HEK293 (cell line): Measurements from ENCODE around the gene RSPO1.

Source experiments
- KLF10 ChIP-seq: fragments of 450-650 bp; IDR thresholded peaks from 2 replicates; pipeline ENCODE4 v1.5.1; 2018; ENCODE audit warnings: missing biosample characterization, mild to moderate bottlenecking, missing genetic modification characterization
- TCF7L2 ChIP-seq: IDR thresholded peaks from 2 replicates; pipeline ENCODE4 v1.6.1; 2011; ENCODE audit warnings: low read depth, mild to moderate bottlenecking, inconsistent platforms, low read length, moderate library complexity, borderline replicate concordance
- ZNF140 ChIP-seq: fragments of 450-650 bp; formaldehyde crosslinking; IDR thresholded peaks from 2 replicates; pipeline ENCODE4 v1.5.1; 2016; ENCODE audit warnings: missing biosample characterization, missing genetic modification characterization
- ZNF707 ChIP-seq: fragments of 450-650 bp; formaldehyde crosslinking; IDR thresholded peaks from 2 replicates; pipeline ENCODE4 v1.5.1; 2016; ENCODE audit warnings: missing biosample characterization, missing genetic modification characterization
- ZNF776 ChIP-seq: fragments of 450-650 bp; formaldehyde crosslinking; IDR thresholded peaks from 2 replicates; pipeline ENCODE4 v1.5.0; 2017; ENCODE audit warnings: missing biosample characterization, missing genetic modification characterization, borderline replicate concordance
- TF ChIP-seq, protein P1 (sequence below): fragments of 450-650 bp; formaldehyde crosslinking; IDR thresholded peaks from 2 replicates; pipeline ENCODE4 v1.5.1; 2016; ENCODE audit warnings: missing biosample characterization, missing genetic modification characterization
- TF ChIP-seq, protein P2 (sequence below): fragments of 450-650 bp; formaldehyde crosslinking; IDR thresholded peaks from 2 replicates; pipeline ENCODE4 v1.5.1; 2016; ENCODE audit warnings: missing biosample characterization, missing genetic modification characterization
- TF ChIP-seq, protein P3 (sequence below): fragments of 450-650 bp; formaldehyde crosslinking; IDR thresholded peaks from 2 replicates; pipeline ENCODE4 v1.5.1; 2016; ENCODE audit warnings: missing biosample characterization, missing genetic modification characterization
- TF ChIP-seq, protein P4 (sequence below): fragments of 450-650 bp; formaldehyde crosslinking; conservative IDR thresholded peaks from 2 replicates; pipeline ENCODE4 v1.5.1; 2016; ENCODE audit warnings: low read depth, missing biosample characterization, missing genetic modification characterization
- TF ChIP-seq, protein P5 (sequence below): fragments of 450-650 bp; formaldehyde crosslinking; conservative IDR thresholded peaks from 2 replicates; pipeline ENCODE4 v1.5.1; 2016; ENCODE audit warnings: low read depth, missing biosample characterization, missing genetic modification characterization

DNA sequence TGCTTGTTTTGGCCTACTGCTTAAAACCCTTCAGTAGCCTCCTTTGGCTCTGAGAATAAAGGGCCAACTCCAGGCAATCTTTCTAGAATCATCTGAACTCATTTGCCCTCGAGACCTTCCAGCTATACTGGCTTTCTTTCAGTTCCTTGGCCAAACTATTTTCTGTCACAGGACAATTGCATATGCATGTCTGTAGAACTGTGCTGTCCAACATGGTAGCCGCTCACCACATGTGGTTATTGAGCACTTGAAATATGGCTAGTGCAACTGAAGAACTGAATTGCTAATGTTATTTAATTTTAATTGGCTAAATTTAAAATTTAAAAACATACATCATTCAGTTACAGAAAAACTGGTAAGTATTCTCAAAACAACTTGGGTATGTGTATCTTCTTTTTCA, 24.7 kb downstream of the RSPO1 start:
- TF ChIP-seq, protein P1, sequence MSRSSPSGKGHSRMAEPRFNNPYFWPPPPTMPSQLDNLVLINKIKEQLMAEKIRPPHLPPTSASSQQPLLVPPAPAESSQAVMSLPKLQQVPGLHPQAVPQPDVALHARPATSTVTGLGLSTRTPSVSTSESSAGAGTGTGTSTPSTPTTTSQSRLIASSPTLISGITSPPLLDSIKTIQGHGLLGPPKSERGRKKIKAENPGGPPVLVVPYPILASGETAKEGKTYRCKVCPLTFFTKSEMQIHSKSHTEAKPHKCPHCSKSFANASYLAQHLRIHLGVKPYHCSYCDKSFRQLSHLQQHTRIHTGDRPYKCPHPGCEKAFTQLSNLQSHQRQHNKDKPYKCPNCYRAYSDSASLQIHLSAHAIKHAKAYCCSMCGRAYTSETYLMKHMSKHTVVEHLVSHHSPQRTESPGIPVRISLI (tag by site-specific recombination) = no peak
- TF ChIP-seq, protein P2, sequence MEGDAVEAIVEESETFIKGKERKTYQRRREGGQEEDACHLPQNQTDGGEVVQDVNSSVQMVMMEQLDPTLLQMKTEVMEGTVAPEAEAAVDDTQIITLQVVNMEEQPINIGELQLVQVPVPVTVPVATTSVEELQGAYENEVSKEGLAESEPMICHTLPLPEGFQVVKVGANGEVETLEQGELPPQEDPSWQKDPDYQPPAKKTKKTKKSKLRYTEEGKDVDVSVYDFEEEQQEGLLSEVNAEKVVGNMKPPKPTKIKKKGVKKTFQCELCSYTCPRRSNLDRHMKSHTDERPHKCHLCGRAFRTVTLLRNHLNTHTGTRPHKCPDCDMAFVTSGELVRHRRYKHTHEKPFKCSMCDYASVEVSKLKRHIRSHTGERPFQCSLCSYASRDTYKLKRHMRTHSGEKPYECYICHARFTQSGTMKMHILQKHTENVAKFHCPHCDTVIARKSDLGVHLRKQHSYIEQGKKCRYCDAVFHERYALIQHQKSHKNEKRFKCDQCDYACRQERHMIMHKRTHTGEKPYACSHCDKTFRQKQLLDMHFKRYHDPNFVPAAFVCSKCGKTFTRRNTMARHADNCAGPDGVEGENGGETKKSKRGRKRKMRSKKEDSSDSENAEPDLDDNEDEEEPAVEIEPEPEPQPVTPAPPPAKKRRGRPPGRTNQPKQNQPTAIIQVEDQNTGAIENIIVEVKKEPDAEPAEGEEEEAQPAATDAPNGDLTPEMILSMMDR (tag by site-specific recombination) = no peak
- TF ChIP-seq ZNF140 (tag by site-specific recombination) = no peak
- TF ChIP-seq, protein P3, sequence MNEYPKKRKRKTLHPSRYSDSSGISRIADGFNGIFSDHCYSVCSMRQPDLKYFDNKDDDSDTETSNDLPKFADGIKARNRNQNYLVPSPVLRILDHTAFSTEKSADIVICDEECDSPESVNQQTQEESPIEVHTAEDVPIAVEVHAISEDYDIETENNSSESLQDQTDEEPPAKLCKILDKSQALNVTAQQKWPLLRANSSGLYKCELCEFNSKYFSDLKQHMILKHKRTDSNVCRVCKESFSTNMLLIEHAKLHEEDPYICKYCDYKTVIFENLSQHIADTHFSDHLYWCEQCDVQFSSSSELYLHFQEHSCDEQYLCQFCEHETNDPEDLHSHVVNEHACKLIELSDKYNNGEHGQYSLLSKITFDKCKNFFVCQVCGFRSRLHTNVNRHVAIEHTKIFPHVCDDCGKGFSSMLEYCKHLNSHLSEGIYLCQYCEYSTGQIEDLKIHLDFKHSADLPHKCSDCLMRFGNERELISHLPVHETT (tag by site-specific recombination) = no peak
- TF ChIP-seq TCF7L2 = no peak
- no peak for TF ChIP-seq ZNF707
- no peak for TF ChIP-seq ZNF776 (tag by site-specific recombination)
- TF ChIP-seq KLF10 (tag by site-specific recombination) = no peak
- TF ChIP-seq, protein P4, sequence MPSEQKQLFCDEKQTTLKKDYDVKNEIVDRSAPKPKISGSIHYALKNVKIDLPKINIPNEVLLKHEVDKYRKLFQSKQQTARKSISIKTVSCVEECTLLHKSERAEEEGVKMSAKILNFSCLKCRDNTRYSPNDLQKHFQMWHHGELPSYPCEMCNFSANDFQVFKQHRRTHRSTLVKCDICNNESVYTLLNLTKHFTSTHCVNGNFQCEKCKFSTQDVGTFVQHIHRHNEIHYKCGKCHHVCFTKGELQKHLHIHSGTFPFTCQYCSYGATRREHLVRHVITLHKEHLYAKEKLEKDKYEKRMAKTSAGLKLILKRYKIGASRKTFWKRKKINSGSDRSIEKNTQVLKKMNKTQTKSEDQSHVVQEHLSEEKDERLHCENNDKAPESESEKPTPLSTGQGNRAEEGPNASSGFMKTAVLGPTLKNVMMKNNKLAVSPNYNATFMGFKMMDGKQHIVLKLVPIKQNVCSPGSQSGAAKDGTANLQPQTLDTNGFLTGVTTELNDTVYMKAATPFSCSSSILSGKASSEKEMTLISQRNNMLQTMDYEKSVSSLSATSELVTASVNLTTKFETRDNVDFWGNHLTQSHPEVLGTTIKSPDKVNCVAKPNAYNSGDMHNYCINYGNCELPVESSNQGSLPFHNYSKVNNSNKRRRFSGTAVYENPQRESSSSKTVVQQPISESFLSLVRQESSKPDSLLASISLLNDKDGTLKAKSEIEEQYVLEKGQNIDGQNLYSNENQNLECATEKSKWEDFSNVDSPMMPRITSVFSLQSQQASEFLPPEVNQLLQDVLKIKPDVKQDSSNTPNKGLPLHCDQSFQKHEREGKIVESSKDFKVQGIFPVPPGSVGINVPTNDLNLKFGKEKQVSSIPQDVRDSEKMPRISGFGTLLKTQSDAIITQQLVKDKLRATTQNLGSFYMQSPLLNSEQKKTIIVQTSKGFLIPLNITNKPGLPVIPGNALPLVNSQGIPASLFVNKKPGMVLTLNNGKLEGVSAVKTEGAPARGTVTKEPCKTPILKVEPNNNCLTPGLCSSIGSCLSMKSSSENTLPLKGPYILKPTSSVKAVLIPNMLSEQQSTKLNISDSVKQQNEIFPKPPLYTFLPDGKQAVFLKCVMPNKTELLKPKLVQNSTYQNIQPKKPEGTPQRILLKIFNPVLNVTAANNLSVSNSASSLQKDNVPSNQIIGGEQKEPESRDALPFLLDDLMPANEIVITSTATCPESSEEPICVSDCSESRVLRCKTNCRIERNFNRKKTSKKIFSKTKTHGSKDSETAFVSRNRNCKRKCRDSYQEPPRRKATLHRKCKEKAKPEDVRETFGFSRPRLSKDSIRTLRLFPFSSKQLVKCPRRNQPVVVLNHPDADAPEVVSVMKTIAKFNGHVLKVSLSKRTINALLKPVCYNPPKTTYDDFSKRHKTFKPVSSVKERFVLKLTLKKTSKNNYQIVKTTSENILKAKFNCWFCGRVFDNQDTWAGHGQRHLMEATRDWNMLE (tag by site-specific recombination) = no peak
- TF ChIP-seq, protein P5, sequence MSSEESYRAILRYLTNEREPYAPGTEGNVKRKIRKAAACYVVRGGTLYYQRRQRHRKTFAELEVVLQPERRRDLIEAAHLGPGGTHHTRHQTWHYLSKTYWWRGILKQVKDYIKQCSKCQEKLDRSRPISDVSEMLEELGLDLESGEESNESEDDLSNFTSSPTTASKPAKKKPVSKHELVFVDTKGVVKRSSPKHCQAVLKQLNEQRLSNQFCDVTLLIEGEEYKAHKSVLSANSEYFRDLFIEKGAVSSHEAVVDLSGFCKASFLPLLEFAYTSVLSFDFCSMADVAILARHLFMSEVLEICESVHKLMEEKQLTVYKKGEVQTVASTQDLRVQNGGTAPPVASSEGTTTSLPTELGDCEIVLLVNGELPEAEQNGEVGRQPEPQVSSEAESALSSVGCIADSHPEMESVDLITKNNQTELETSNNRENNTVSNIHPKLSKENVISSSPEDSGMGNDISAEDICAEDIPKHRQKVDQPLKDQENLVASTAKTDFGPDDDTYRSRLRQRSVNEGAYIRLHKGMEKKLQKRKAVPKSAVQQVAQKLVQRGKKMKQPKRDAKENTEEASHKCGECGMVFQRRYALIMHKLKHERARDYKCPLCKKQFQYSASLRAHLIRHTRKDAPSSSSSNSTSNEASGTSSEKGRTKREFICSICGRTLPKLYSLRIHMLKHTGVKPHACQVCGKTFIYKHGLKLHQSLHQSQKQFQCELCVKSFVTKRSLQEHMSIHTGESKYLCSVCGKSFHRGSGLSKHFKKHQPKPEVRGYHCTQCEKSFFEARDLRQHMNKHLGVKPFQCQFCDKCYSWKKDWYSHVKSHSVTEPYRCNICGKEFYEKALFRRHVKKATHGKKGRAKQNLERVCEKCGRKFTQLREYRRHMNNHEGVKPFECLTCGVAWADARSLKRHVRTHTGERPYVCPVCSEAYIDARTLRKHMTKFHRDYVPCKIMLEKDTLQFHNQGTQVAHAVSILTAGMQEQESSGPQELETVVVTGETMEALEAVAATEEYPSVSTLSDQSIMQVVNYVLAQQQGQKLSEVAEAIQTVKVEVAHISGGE = no peak
